ENCODE measurements around the gene HELZ.

DNA sequence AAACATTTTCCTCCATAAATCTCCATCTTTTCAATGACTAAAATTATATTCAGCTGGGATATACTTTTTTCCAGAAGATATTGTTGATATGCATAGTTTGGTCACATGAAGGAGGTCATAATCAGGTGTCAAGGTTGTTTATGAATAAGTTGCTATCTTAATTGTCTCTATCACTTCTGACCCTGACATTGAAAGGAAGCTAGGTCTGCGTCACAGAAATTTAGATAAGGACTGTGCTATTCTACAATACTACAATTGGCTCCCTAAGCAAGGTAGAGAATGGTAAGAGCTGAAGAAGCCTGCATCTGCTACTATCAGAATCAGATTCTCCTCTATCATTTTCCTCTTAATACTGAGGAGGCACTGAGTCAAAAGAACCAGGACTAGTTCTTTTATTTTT, 133.2 kb downstream of the HELZ start:
- TF ChIP-seq EZH2 (IDR thresholded peaks at IDR 0.05; ENCODE audit: insufficient read depth, poor library complexity, severe bottlenecking) (no peak), EZH2phosphoT487 (IDR thresholded peaks at IDR 0.05; ENCODE audit: insufficient read depth, low read depth) (no peak)
